ENCODE results near the gene RBM38.

The RBM38 gene

GRCh38 chr20:57391439-57392301, 474 bp downstream of the RBM38 start:
- no peak for DNase-seq

GRCh38 chr20:57392512-57393271, 1.5 kb downstream of the RBM38 start:
- DNase-seq: peak; percentile 85

- DNase-seq: no peak
Measured at GRCh38 chr20:57393321-57394120, 2.3 kb downstream of the RBM38 start.

GRCh38 chr20:57394121-57395082, 3.2 kb downstream of the RBM38 start:
- DNase-seq: no peak

GRCh38 chr20:57395111-57395966, 4.1 kb downstream of the RBM38 start:
- no peak for DNase-seq

GRCh38 chr20:57396212-57396983, 5.2 kb downstream of the RBM38 start:
- DNase-seq: no peak

- no peak for DNase-seq
Measured at GRCh38 chr20:57396984-57397692, 5.9 kb downstream of the RBM38 start.

GRCh38 chr20:57397693-57398108, 6.5 kb downstream of the RBM38 start:
- DNase-seq: peak; percentile 60

GRCh38 chr20:57398231-57398821, 7.1 kb downstream of the RBM38 start:
- peak; percentile 95 for DNase-seq

- no peak for DNase-seq
Measured at GRCh38 chr20:57398901-57399535, 7.8 kb downstream of the RBM38 start.

GRCh38 chr20:57399587-57400155, 8.5 kb downstream of the RBM38 start:
- DNase-seq: no peak

GRCh38 chr20:57400231-57400701, 9.1 kb downstream of the RBM38 start:
- DNase-seq: no peak

- DNase-seq: peak; percentile 42
Measured at GRCh38 chr20:57400821-57401564, 9.8 kb downstream of the RBM38 start.

GRCh38 chr20:57401565-57401918, 10.3 kb downstream of the RBM38 start:
- DNase-seq: no peak

- no peak for DNase-seq
Measured at GRCh38 chr20:57402206-57403125, 11.3 kb downstream of the RBM38 start.

GRCh38 chr20:57403216-57403615, 12.0 kb downstream of the RBM38 start:
- no peak for DNase-seq

Data from activated gamma-delta T cell treated with Interleukin-2 at 50 U/mL for 16 hours (primary cell).